Adrenal gland (tissue), 5 donors: Measurements from ENCODE around the gene ABI3BP.

Experiments
- POLR2A ChIP-seq, 2 donors: fragments of 450-650 bp; IDR thresholded peaks; one replicate each; pipeline ENCODE4 v1.6.1; 2017; ENCODE audit warnings: antibody characterized with exemption in 2 of 2, mild to moderate bottlenecking in 2 of 2, moderate library complexity in 1 of 2
- TF ChIP-seq, protein P1 (sequence below), 6 experiments: fragments of 450-650 bp in 4 of 6; fragments of 200-600 bp in 2 of 6; sonication (generic) in 1 of 6; IDR thresholded peaks; 1 replicate in 5 of 6; 2 replicates in 1 of 6; pipeline versions ENCODE4 v1.5.1 to v1.8.0; 2016 to 2021; ENCODE audit warnings: antibody characterized with exemption in 6 of 6, mild to moderate bottlenecking in 2 of 6, moderate library complexity in 1 of 6
- donor health status: DM: no; HTN: no; CAD: no.

DNA sequence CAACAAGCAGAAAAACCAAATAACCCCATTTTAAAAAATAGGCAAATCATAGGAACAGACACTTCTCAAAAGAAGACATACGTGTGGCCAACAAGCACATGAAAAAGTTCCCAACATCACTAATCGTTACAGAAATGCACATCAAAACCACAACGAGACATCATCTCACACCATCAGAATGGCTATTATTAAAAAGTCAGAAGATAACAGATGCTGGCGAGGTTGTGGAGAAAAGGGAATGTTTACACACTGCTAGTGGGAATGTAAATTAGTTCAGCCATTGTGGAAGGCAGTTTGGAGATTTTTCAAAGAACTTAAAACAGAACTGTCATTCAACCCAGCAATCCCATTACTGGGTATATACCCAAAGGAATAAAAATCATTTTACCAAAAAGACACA, 60.7 kb downstream of the ABI3BP start:
- TF ChIP-seq, protein P1, sequence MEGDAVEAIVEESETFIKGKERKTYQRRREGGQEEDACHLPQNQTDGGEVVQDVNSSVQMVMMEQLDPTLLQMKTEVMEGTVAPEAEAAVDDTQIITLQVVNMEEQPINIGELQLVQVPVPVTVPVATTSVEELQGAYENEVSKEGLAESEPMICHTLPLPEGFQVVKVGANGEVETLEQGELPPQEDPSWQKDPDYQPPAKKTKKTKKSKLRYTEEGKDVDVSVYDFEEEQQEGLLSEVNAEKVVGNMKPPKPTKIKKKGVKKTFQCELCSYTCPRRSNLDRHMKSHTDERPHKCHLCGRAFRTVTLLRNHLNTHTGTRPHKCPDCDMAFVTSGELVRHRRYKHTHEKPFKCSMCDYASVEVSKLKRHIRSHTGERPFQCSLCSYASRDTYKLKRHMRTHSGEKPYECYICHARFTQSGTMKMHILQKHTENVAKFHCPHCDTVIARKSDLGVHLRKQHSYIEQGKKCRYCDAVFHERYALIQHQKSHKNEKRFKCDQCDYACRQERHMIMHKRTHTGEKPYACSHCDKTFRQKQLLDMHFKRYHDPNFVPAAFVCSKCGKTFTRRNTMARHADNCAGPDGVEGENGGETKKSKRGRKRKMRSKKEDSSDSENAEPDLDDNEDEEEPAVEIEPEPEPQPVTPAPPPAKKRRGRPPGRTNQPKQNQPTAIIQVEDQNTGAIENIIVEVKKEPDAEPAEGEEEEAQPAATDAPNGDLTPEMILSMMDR (IDR thresholded peaks at IDR 0.05): no peak
- TF ChIP-seq POLR2A (IDR thresholded peaks at IDR 0.05): no peak
